NCI-H187 treated with DMSO at 0.1 percent for 48 hours (cell line): ENCODE measurements around the gene ST8SIA4.

Source experiments
- DNase-seq: peaks from one replicate; lab custom pipeline; 2025; lab: John Stamatoyannopoulos, UW

Gene ST8SIA4

GRCh38 chr5:100867039-100867562, 36.0 kb downstream of the ST8SIA4 start:
- no peak for DNase-seq

GRCh38 chr5:100864931-100865330, 38.2 kb downstream of the ST8SIA4 start:
- DNase-seq = no peak

DNA sequence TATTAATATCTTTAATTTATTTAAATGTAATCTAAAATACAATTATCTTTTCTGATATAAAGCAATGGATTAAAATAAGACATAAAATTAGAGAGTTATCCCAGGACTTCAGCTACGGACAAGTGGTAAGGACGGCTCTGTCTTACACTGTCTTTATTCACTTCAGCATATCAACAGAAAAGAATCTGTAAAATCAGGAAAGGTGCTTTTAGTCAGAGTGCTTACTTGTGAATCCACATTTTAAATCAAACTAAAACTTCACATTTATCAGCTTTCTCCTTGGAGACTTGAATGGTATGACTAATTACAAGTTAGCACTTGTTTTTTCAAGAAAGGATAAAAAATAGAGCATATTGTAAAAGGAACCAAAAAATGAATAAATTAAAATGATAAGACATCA, 39.3 kb downstream of the ST8SIA4 start:
- DNase-seq = no peak

DNA sequence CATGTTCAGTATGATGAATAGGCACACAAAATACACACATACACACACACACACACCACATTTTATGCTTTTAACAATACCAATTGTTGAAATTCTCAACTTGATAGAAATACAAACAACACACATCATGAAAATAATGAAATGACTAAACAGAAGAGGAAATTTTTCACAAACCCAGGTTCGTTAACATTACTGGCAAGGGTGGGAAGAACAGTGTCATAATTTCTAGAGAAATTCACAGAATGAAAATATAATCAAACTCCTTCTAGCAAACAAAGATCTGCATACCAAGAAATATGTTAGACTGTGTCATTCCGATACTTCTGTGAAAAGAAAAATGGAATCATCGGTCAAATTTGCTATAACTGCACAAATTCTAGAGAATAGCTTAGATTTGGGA, 41.9 kb downstream of the ST8SIA4 start:
- DNase-seq = no peak

DNA sequence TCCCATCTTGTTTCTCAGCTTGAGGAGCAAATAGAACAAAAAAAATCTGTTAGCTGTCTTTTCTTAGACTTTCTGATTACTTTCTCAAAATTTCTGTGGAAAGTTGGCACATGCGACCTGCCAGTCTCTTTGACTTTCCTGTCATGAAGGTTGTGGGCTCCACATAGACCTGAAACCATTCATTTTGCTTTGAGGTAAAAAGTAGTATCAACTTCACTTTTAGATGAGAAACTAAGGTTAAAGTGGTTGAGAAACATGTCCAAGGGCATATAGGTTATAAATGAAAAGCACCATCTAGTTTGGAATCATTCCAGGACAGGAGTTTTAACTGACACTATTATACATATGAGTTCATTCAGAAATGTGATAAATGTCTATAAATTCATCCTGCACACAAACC, 42.7 kb downstream of the ST8SIA4 start:
- no peak for DNase-seq

- DNase-seq = no peak
Observed at GRCh38 chr5:100858987-100859545, 44.0 kb downstream of the ST8SIA4 start.

GRCh38 chr5:100856462-100856861, 46.6 kb downstream of the ST8SIA4 start:
- no peak for DNase-seq

DNA sequence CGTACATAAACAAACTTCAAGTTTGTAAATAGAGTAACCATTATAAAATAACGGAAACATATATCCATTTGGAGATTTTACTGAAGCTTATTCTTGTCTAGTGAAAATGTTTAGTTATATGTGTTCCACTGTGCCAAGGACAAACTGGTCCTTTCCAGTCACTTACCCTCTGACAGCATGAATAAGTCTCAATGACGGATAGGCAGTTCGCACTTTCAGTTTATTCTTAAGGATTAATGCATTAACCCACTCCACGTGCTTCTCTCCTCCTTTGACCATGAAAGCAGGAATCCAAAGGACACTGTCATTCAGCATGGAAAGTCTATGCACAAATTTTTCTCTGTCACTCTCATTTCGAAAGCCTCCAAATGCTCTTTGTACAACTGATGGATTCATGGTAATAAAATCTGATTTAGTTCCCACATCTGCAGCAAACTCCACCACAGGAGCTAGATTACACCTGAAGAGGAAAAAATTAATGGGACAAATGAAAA, 47.1 kb downstream of the ST8SIA4 start:
- DNase-seq = no peak

- DNase-seq = no peak
Observed at GRCh38 chr5:100855295-100855694, 47.8 kb downstream of the ST8SIA4 start.

GRCh38 chr5:100854591-100854990, 48.5 kb downstream of the ST8SIA4 start:
- no peak for DNase-seq

- no peak for DNase-seq
Observed at GRCh38 chr5:100853582-100853981, 49.5 kb downstream of the ST8SIA4 start.

- DNase-seq = no peak
Observed at GRCh38 chr5:100852988-100853449, 50.1 kb downstream of the ST8SIA4 start.

GRCh38 chr5:100852051-100852450, 51.0 kb downstream of the ST8SIA4 start:
- DNase-seq = no peak

DNA sequence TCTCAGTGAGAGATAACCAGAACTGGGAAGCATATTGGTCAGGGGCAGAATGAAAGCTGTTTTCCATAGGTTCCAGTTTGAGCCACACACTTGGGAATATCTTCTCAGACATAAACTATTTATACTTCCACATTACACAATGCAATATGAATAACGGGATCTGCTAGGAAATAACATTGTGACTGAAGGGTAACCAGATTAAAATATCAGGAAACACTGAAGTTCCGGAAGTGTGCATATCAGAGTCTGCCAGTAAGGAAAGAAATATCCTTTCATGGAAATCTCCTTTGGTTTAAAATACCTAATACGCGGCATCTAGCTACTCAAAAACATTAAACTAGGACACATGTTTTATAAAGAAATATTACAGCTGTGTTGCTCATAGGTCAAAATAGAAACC, 56.3 kb downstream of the ST8SIA4 start:
- no peak for DNase-seq

GRCh38 chr5:100842080-100842479, 61.0 kb downstream of the ST8SIA4 start:
- DNase-seq = no peak

- no peak for DNase-seq
Observed at GRCh38 chr5:100841358-100842076, 61.6 kb downstream of the ST8SIA4 start.

- no peak for DNase-seq
Observed at GRCh38 chr5:100840789-100841188, 62.3 kb downstream of the ST8SIA4 start.

DNA sequence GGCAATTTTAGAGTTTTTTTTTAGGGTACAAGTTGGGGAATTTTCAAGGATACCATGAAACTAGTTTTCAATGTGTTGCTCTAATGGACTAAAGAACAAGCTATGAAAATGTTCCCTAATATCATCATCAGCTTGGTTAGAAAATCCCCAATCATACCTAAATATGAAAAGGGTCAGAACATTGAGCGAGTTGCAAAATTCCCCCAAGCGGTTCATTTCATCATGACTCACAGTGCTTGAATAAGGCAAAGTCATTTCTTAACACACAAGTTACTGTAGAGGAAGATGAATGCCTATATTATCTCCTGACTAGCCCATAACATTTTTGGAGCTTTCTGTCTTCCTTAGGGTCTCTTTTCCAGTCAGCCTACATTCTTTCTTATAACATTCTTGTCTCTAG, 62.7 kb downstream of the ST8SIA4 start:
- no peak for DNase-seq

DNA sequence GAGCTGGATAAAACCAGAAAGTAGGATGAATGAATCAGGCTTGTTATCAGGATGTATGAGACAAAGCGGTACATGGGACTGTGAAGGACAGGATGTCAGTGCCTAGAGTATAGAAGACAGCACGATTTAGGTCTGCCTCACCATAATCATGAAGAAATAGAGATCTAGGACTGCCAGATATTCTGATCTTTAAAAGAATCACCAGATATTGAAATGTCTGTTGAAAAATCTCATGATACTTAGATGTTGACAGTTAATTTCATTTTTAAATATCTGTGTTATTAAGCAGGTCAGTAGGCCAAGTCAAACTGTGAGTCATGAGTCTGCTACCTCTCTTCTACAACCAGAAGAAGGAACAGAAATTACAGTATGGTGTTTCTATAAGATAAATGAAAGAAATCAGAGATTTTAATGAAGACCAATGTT, 65.0 kb downstream of the ST8SIA4 start:
- no peak for DNase-seq

GRCh38 chr5:100834519-100834918, 68.6 kb downstream of the ST8SIA4 start:
- DNase-seq = no peak

DNA sequence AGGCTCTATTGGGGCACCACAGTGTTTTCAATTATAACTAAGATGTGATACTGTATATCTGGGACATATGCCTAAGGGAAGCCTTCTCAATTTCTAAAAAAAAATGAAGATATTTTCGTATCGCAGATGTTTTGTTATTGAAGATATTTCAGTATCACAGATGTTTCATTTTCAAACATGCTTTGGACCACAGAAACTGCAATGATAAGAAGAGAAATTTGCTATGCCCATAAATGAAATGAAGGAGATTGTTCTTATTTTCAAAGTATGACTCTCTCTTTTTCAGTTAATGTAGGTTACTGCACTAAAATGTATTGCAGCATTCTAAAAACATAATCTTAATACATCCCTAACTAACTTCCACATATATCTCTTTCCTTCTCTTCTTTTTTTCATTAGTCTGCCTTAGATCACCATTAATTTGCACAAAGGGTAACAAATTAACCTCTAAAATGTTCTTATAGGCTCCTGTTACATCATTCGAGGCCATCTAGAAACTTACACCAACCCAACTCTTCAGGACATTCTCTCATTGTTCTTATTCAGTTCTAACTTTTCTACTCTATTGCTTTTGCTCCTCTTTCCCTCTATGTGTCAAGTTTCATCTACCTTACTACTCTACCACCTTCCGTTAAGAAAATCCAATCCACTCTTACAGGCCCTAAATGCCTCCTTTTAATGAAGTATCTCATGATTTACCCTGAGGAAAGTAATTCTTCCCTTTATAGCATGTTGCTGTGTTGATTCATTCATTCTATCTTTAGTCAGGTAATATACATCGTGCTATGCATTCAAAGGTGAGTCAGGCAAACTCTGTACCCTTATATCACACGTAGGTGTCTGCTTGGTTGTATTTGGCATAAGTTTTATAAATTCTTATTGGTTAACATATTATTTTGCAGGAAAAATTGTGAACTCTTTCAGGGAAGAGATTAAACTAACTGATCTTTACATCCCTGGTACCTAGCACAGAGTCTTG, 70.5 kb downstream of the ST8SIA4 start:
- DNase-seq = no peak

DNA sequence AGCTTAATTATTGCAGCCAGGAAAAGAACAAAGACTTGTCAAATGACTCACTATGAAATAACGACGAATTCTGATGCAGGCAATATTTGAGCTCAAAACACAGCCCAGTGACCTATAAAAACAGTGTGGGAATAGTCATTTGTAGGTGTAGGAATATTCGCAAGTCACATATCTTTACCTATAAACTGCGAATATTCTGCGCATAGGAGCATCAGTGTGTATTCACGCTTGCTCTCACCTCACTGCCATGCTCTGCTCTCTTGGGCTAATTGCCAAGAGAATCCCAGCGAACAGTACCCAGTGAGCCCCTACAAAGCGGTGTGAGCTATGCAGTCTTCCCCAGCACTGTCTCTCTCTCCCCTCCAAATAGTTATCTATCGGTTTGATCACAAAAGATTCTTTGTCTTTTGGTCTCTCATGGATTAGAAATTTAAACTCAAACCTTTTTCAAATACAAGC, 74.2 kb downstream of the ST8SIA4 start:
- DNase-seq = no peak
